HEK293T (cell line): ENCODE data around the gene SH3RF1.

Source experiments
- CTCF ChIA-PET: fragments of 350-600 bp; formaldehyde crosslinking; extraction: SDS; loops from one replicate; lab custom pipeline; 2021; ENCODE audit warnings: antibody characterized with exemption, inconsistent platforms; lab: Yijun Ruan, JAX
- POLR2A ChIA-PET: fragments of 350-600 bp; formaldehyde crosslinking; extraction: SDS; loops from one replicate; lab custom pipeline; 2020; ENCODE audit warnings: antibody characterized with exemption, inconsistent platforms; lab: Yijun Ruan, JAX
- DNase-seq: peaks from one replicate; pipeline ENCODE4 v3.0.0; 2012; ENCODE audit warnings: mixed read lengths; ENCODE audit errors: extremely low spot score
- ARNT ChIP-seq: fragments of 450-650 bp; IDR thresholded peaks from 2 replicates; pipeline ENCODE4 v1.6.1; 2017; ENCODE audit warnings: mild to moderate bottlenecking
- BHLHE40 ChIP-seq: fragments of 450-650 bp; IDR thresholded peaks from 2 replicates; pipeline ENCODE4 v1.6.1; 2016; ENCODE audit warnings: mild to moderate bottlenecking, moderate library complexity, borderline replicate concordance
- CTBP1 ChIP-seq: fragments of 450-650 bp; IDR thresholded peaks from 2 replicates; pipeline ENCODE4 v1.6.1; 2016; ENCODE audit warnings: borderline replicate concordance
- ELF4 ChIP-seq: fragments of 450-650 bp; IDR thresholded peaks from 2 replicates; pipeline ENCODE4 v1.6.1; 2017; ENCODE audit warnings: antibody characterized with exemption
- FOXA1 ChIP-seq: fragments of 450-650 bp; IDR thresholded peaks from 2 replicates; pipeline ENCODE4 v1.6.1; 2016; ENCODE audit warnings: mild to moderate bottlenecking
- FOXK2 ChIP-seq: fragments of 450-650 bp; IDR thresholded peaks from 2 replicates; pipeline ENCODE4 v1.6.1; 2016; ENCODE audit warnings: mild to moderate bottlenecking
- FOXM1 ChIP-seq: fragments of 450-650 bp; IDR thresholded peaks from 2 replicates; pipeline ENCODE4 v1.6.1; 2017; ENCODE audit warnings: mild to moderate bottlenecking, borderline replicate concordance
- HDGF ChIP-seq: fragments of 450-650 bp; IDR thresholded peaks from 2 replicates; pipeline ENCODE4 v1.6.1; 2017; ENCODE audit warnings: antibody characterized with exemption, borderline replicate concordance
- L3MBTL2 ChIP-seq: fragments of 450-650 bp; conservative IDR thresholded peaks from 2 replicates; pipeline ENCODE4 v1.6.1; 2016; ENCODE audit warnings: mild to moderate bottlenecking
- LEF1 ChIP-seq: fragments of 450-650 bp; IDR thresholded peaks from 2 replicates; pipeline ENCODE4 v1.6.1; 2017; ENCODE audit warnings: mild to moderate bottlenecking, borderline replicate concordance
- NFRKB ChIP-seq: fragments of 450-650 bp; IDR thresholded peaks from 2 replicates; pipeline ENCODE4 v1.6.1; 2016; ENCODE audit warnings: mild to moderate bottlenecking, moderate library complexity
- SP1 ChIP-seq: fragments of 450-650 bp; IDR thresholded peaks from 2 replicates; pipeline ENCODE4 v1.6.1; 2017
- SUZ12 ChIP-seq: fragments of 450-650 bp; IDR thresholded peaks from 2 replicates; pipeline ENCODE4 v1.6.1; 2016; ENCODE audit warnings: mild to moderate bottlenecking
- TARDBP ChIP-seq: fragments of 450-650 bp; IDR thresholded peaks from 2 replicates; pipeline ENCODE4 v1.6.1; 2016
- ZNF384 ChIP-seq: fragments of 450-650 bp; IDR thresholded peaks from 2 replicates; pipeline ENCODE4 v1.6.1; 2016
- TF ChIP-seq, protein P1 (sequence below): fragments of 450-650 bp; IDR thresholded peaks from 2 replicates; pipeline ENCODE4 v1.6.1; 2016

The SH3RF1 gene

DNA sequence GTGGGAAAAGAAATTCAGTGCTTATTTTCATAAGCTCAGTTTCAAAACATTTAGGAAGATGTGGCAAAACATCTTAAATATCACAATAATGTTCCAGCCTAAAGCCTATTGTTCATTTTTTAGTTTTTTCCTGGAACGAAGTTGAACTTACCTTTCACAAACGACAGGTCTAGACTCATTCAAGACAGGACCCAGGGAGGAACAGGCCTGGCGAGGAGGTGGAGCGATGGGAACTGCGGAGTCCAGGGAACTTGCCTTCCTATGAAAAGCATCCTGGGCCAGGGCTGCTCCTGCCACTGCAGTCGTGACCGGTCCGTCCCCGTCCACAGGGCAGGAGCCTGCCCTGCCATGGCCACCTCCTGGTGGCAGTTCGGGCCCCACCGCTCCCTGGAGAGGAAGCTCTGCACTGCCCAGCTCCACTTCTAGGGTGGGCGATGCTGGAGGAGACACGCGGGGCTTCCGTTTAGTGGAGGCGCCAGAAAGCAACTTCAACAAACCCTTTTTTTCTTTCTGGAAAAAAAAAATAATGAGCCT is 164.0 kb downstream of the SH3RF1 start:
- DNase-seq = no peak
- ChIA-PET POLR2A (no interaction called here), CTCF (interaction anchor here (1.4 kb wide), 1 partner anchor 42 kb away, joined by 4 read pairs; no protein-coding TSS in a partner anchor)
- TF ChIP-seq ZNF384 (no peak), L3MBTL2 (no peak), ARNT (no peak), ELF4 (no peak), SUZ12 (no peak)

DNA sequence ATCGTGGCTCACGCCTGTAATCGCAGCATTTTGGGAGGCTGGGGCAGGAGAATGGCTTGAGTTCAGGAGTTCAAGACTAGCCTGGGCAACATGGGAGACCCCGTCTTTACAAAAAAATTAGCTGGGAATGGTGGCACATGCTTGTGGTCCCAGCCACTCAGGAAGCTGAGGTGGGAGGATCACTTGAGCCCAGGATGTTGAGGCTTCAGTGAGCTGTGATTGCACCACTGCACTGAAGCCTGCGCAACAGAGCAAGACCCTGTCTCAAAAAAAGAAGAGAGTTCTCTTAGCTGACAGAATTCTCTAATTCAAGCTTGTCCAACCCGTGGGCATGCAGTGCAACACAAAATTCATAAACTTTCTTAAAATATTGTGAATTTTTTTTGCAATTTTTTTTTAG is 165.1 kb downstream of the SH3RF1 start:
- POLR2A ChIA-PET = no interaction called here
- DNase-seq = no peak
- CTCF ChIA-PET = interaction anchor here (1.4 kb wide), 1 partner anchor 43 kb away, joined by 4 read pairs; no protein-coding TSS in a partner anchor
- no peak for TF ChIP-seq L3MBTL2
- no peak for TF ChIP-seq ZNF384
- TF ChIP-seq ARNT = no peak
- no peak for TF ChIP-seq NFRKB
- no peak for TF ChIP-seq BHLHE40
- TF ChIP-seq SP1 = no peak
- no peak for TF ChIP-seq ELF4
- no peak for TF ChIP-seq FOXK2
- TF ChIP-seq HDGF = no peak

DNA sequence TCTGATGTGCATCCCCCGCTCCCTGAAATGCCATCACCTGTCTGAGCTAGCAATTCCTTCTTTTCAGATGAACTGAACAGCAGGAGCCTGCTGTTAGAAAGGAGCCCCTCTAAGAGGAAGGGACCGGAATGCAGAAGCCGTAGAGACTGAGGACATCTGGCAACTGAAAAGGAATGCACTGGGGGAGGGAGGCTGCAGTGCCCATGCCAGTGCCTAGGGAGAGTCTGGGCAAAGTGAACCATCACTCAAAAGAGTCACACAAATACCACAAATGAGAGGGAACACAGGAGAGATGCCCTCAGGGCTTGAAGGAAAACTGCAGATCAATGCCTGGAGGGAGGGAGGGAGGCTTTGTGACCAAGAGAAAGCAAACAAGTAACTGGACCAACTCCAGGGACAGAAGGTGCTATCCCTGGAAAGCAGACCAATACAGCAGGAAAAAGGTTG is 166.8 kb downstream of the SH3RF1 start:
- POLR2A ChIA-PET = interaction anchor here (1.0 kb wide), 1 partner anchor 94 kb away, joined by 3 read pairs; the partner anchor contains the start of gene CBR4
- TF ChIP-seq ZNF384 (no peak), NFRKB (no peak), TARDBP (no peak), FOXM1 (no peak), SP1 (no peak), LEF1 (no peak), ARNT (no peak), ELF4 (no peak), FOXA1 (no peak), SUZ12 (no peak), HDGF (no peak)
- DNase-seq = no peak
- CTCF ChIA-PET = interaction anchor here (0.7 kb wide), 1 partner anchor 165 kb away, joined by 3 read pairs; no protein-coding TSS in a partner anchor

DNA sequence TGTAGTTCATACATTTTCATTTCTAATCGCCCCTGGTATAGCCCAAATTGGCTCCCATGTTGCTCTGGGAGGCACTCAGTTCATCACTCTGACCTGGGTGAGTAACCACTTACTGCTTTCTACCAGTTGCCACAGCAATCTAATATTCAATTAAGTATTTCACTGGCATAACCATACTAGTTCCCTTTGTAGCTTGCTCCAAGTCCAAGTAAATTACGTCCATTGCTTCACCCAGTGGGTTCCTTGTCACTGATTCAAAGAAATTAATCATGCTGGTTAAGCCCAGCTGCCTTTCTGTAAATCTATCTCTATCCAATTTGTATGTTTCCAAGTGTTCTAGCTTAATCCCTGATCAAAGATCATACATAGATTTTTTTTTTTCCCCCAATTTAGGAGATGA is 168.7 kb downstream of the SH3RF1 start:
- CTCF ChIA-PET = no interaction called here
- no peak for DNase-seq
- POLR2A ChIA-PET = no interaction called here
- TF ChIP-seq NFRKB (no peak), LEF1 (no peak), ZNF384 (no peak), CTBP1 (no peak)

DNA sequence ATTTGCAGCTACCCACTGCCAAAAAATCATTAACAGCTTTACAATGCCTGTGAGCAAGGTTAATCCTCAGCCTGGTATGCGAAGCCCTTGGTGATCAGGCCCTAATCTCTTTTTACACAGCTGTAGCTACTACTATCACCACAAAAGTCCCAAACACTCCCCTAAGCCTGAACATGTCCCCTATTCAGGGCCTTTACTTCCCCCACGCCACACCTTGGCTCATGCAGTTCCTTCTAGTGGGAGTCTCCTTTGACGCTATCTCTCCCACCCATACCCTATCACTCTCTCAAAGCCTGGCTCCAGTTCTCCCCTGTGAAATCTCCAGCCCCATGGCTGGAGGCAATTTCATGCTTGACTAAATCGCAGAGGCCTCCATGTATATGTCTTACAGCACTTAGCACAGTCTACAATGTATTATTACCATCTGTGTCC is 170.1 kb downstream of the SH3RF1 start:
- DNase-seq = no peak
- TF ChIP-seq FOXA1 = no peak
- TF ChIP-seq FOXK2 = no peak
- no peak for TF ChIP-seq FOXM1
- TF ChIP-seq, protein P1, sequence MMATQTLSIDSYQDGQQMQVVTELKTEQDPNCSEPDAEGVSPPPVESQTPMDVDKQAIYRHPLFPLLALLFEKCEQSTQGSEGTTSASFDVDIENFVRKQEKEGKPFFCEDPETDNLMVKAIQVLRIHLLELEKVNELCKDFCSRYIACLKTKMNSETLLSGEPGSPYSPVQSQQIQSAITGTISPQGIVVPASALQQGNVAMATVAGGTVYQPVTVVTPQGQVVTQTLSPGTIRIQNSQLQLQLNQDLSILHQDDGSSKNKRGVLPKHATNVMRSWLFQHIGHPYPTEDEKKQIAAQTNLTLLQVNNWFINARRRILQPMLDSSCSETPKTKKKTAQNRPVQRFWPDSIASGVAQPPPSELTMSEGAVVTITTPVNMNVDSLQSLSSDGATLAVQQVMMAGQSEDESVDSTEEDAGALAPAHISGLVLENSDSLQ = no peak
- no peak for TF ChIP-seq CTBP1
- TF ChIP-seq ELF4 = no peak
- no peak for TF ChIP-seq BHLHE40
- TF ChIP-seq ARNT = no peak
- CTCF ChIA-PET = no interaction called here
- POLR2A ChIA-PET = no interaction called here

DNA sequence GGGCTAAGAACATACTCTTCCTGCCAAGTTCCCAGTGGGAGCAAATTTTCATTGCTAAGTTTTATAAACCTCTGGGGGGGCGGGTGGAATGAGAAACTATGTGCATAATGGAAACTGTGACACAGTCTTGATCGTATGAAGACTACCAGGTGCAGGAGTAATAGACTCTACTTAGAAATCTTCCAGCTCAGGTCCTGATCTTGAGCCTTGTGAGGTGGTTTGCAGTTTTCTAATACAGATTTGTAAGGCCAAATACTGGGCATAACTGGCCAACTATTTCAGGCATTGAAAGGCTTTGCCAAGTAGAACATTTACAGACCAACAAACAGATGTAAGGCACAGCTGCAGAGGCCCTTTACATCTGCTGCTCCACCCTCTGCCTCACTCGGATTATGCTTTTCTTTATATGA is 171.0 kb downstream of the SH3RF1 start:
- TF ChIP-seq TARDBP (no peak), ZNF384 (no peak), NFRKB (no peak), ARNT (no peak), FOXM1 (no peak), SP1 (no peak), SUZ12 (no peak), ELF4 (no peak), L3MBTL2 (no peak), CTBP1 (no peak), FOXK2 (no peak), FOXA1 (no peak), HDGF (no peak), BHLHE40 (no peak), LEF1 (no peak)
- TF ChIP-seq, protein P1 = no peak
- POLR2A ChIA-PET = no interaction called here
- no peak for DNase-seq
- CTCF ChIA-PET = no interaction called here

DNA sequence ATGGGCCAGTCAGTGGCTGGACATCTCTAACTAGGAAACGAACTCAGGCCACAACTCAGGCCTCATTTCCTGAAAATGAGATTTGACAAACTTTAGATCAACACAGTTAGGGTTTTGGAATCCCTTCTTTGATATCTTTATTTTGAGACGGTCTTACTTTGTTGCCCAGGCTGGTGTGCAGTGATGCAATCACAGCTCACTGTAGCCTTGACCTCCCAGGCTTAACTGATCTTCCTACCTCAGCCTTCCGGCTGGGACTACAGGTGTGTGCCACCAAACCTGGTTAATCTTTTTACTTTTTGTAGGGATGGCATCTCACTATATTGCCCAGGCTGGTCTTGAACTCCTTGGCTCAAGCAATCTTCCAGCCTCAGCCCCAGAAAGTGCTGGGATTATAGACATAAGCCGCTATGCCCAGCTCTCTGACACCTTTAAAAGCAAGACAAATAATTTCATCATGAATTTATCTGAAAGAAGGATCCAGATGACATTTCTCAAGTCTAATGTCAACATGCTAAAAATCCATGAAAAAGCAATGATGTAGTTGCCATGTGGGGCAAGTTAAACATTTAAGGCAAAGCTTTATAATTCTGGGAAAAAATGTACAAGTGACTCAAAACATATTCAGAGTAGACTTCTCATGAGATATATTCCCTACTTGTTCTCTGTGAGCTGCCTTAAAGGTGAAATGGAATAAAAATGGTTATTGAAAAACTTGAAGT is 171.6 kb downstream of the SH3RF1 start:
- no peak for TF ChIP-seq CTBP1
- TF ChIP-seq FOXM1 = no peak
- POLR2A ChIA-PET = interaction anchor here (1.0 kb wide), 1 partner anchor 89 kb away, joined by 3 read pairs; the partner anchor contains the start of gene CBR4
- CTCF ChIA-PET = no interaction called here
- no peak for DNase-seq
